ENCODE data around the gene RBM15B. TPM values are rescaled to one million over a fixed set of nuclear protein-coding genes. Genes with fewer than 3 reads are reported as not detected.

The RBM15B gene
- polyA plus RNA-seq, 1 donor from 2014 or later, result 24.1 TPM

GRCh38 chr3:51379301-51379700, 11.8 kb upstream of the RBM15B start:
- no peak for TF ChIP-seq EZH2 (IDR thresholded peaks at IDR 0.05; ENCODE audit: borderline replicate concordance, insufficient read depth, low read length, poor library complexity, severe bottlenecking)
- TF ChIP-seq, protein P1, sequence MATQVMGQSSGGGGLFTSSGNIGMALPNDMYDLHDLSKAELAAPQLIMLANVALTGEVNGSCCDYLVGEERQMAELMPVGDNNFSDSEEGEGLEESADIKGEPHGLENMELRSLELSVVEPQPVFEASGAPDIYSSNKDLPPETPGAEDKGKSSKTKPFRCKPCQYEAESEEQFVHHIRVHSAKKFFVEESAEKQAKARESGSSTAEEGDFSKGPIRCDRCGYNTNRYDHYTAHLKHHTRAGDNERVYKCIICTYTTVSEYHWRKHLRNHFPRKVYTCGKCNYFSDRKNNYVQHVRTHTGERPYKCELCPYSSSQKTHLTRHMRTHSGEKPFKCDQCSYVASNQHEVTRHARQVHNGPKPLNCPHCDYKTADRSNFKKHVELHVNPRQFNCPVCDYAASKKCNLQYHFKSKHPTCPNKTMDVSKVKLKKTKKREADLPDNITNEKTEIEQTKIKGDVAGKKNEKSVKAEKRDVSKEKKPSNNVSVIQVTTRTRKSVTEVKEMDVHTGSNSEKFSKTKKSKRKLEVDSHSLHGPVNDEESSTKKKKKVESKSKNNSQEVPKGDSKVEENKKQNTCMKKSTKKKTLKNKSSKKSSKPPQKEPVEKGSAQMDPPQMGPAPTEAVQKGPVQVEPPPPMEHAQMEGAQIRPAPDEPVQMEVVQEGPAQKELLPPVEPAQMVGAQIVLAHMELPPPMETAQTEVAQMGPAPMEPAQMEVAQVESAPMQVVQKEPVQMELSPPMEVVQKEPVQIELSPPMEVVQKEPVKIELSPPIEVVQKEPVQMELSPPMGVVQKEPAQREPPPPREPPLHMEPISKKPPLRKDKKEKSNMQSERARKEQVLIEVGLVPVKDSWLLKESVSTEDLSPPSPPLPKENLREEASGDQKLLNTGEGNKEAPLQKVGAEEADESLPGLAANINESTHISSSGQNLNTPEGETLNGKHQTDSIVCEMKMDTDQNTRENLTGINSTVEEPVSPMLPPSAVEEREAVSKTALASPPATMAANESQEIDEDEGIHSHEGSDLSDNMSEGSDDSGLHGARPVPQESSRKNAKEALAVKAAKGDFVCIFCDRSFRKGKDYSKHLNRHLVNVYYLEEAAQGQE (IDR thresholded peaks at IDR 0.05; ENCODE audit: borderline replicate concordance), result no peak
- TF ChIP-seq, protein P2, sequence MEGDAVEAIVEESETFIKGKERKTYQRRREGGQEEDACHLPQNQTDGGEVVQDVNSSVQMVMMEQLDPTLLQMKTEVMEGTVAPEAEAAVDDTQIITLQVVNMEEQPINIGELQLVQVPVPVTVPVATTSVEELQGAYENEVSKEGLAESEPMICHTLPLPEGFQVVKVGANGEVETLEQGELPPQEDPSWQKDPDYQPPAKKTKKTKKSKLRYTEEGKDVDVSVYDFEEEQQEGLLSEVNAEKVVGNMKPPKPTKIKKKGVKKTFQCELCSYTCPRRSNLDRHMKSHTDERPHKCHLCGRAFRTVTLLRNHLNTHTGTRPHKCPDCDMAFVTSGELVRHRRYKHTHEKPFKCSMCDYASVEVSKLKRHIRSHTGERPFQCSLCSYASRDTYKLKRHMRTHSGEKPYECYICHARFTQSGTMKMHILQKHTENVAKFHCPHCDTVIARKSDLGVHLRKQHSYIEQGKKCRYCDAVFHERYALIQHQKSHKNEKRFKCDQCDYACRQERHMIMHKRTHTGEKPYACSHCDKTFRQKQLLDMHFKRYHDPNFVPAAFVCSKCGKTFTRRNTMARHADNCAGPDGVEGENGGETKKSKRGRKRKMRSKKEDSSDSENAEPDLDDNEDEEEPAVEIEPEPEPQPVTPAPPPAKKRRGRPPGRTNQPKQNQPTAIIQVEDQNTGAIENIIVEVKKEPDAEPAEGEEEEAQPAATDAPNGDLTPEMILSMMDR (IDR thresholded peaks at IDR 0.05; ENCODE audit: poor library complexity, severe bottlenecking), result no peak
- TF ChIP-seq SMC3 (conservative IDR thresholded peaks at IDR 0.05; ENCODE audit: poor library complexity), result no peak
- TF ChIP-seq MXI1 (conservative IDR thresholded peaks at IDR 0.05; ENCODE audit: poor library complexity, severe bottlenecking), result no peak
- TF ChIP-seq RAD21 (conservative IDR thresholded peaks at IDR 0.05), result no peak
- no peak for TF ChIP-seq EP300 (conservative IDR thresholded peaks at IDR 0.05; ENCODE audit: poor library complexity, severe bottlenecking)
- TF ChIP-seq POLR2AphosphoS5 (IDR thresholded peaks at IDR 0.05), result no peak
- no peak for TF ChIP-seq TAF1 (IDR thresholded peaks at IDR 0.05; ENCODE audit: low read depth)
- Histone ChIP-seq H3K27me3 (ENCODE audit: insufficient read depth, low read depth, low read length) (no peaks in the 10 kb centered on the region), H3K79me2 (replicated peaks; ENCODE audit: insufficient read depth, low read length) (peaks cover 9% of the 10 kb centered on the region), H4K20me1 (ENCODE audit: insufficient read depth) (no peaks in the 10 kb centered on the region), H3K36me3 (ENCODE audit: insufficient read depth, low read length) (no peaks in the 10 kb centered on the region), H3K4me3 (ENCODE audit: low read length) (no peak overlapping the region), H3F3A (ENCODE audit: insufficient read depth, low read length, poor library complexity, severe bottlenecking) (no peaks in the 10 kb centered on the region), H2AFZ (ENCODE audit: low read depth, low read length) (no peak overlapping the region), H3K9me2 (ENCODE audit: insufficient read depth, low read length) (no peaks in the 10 kb centered on the region), H3K9me3 (ENCODE audit: low read length) (no peaks in the 10 kb centered on the region), H3K27ac (ENCODE audit: low read length) (no peak overlapping the region), H3K9ac (ENCODE audit: low read length) (no peak overlapping the region), H3K4me2 (ENCODE audit: low read length) (no peak overlapping the region)

DNA sequence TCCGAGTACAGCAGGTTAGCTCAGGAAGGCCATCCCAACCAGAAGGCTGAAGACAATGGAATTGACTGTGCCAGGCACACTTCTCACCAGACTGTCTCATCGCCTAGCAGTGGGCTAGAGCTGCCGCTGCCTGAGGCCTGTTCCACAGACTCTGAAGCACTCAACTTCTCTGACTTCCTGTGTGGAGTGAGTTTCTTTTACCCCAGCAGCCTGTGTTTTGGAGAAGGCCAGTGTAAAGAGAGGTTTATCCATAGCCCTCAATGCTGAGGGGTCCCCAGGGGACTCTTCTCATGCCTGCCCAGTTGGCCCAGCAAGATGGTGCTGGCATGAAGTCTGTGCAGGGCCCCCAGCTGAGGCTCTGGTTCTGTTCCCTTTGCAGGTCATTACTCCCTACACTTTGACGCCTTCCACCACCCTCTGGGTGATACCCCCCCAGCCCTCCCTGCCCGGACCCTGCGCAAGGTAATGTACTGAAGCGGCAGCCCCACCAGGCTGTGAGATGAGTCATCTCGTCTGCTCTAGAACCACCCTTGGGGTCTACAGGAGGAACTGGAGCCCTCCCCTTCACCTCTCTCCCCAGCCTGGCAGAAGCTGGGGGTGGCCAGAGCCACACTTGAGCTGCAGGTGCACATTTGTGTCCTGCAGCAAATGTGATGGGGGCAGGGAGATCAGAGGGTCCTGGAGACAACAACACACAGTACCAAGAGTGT, 11.2 kb upstream of the RBM15B start:
- H3K36me3 ChIP-seq (ENCODE audit: insufficient read depth, low read length), result no peaks in the 10 kb centered on the region
- no peak overlapping the region for H3K27ac ChIP-seq (ENCODE audit: low read length)
- H3K9ac ChIP-seq (ENCODE audit: low read length), result no peak overlapping the region

More for the DNA sequence above, 11.2 kb upstream of the RBM15B start:
- no peak for TF ChIP-seq TAF1 (IDR thresholded peaks at IDR 0.05; ENCODE audit: low read depth)
- TF ChIP-seq, protein P1 (IDR thresholded peaks at IDR 0.05; ENCODE audit: borderline replicate concordance), result no peak
- TF ChIP-seq, protein P2 (IDR thresholded peaks at IDR 0.05; ENCODE audit: poor library complexity, severe bottlenecking), result no peak
- TF ChIP-seq EZH2 (IDR thresholded peaks at IDR 0.05; ENCODE audit: borderline replicate concordance, insufficient read depth, low read length, poor library complexity, severe bottlenecking), result no peak
- TF ChIP-seq POLR2AphosphoS5 (IDR thresholded peaks at IDR 0.05), result no peak
- no peak for TF ChIP-seq MXI1 (conservative IDR thresholded peaks at IDR 0.05; ENCODE audit: poor library complexity, severe bottlenecking)
- no peak for TF ChIP-seq RAD21 (conservative IDR thresholded peaks at IDR 0.05)
- no peak for TF ChIP-seq SMC3 (conservative IDR thresholded peaks at IDR 0.05; ENCODE audit: poor library complexity)
- TF ChIP-seq EP300 (conservative IDR thresholded peaks at IDR 0.05; ENCODE audit: poor library complexity, severe bottlenecking), result no peak
- Histone ChIP-seq H2AFZ (ENCODE audit: low read depth, low read length) (no peak overlapping the region), H3K4me2 (ENCODE audit: low read length) (no peak overlapping the region), H4K20me1 (ENCODE audit: insufficient read depth) (no peaks in the 10 kb centered on the region), H3K79me2 (replicated peaks; ENCODE audit: insufficient read depth, low read length) (peaks cover 9% of the 10 kb centered on the region), H3K4me3 (ENCODE audit: low read length) (no peak overlapping the region), H3K9me2 (ENCODE audit: insufficient read depth, low read length) (no peaks in the 10 kb centered on the region), H3K9me3 (ENCODE audit: low read length) (no peaks in the 10 kb centered on the region), H3K27me3 (ENCODE audit: insufficient read depth, low read depth, low read length) (no peaks in the 10 kb centered on the region), H3F3A (ENCODE audit: insufficient read depth, low read length, poor library complexity, severe bottlenecking) (no peaks in the 10 kb centered on the region)
